Muscle of back (tissue), 11 donors: ENCODE data around the gene PPP1R13B. TPM values are rescaled to one million over a fixed set of nuclear protein-coding genes. Genes with fewer than 3 reads are reported as not detected.

Source experiments
- DNase-seq, 3 donors: peaks; one replicate each; pipeline versions ENCODE4 v3.0.0 to v3.0.0-alpha.2; 2013
- polyA plus RNA-seq, 10 donors: library from polyadenylated mRNA; unstranded; fragments of 120-200 nt; gene quantifications; one replicate each; pipeline ENCODE4 v1.2.1, GENCODE V29; 2013; ENCODE audit not compliant: insufficient read length in 10 of 10

PPP1R13B gene
- polyA plus RNA-seq, 10 donors = 6.1 to 13.7 (median 11.4) TPM

- DNase-seq = no peak
These were observed 114.3 kb downstream of the PPP1R13B start for GRCh38 chr14:103732868-103733620.

GRCh38 chr14:103731916-103732867 lies 115.2 kb downstream of the PPP1R13B start:
- no peak for DNase-seq

- no peak for DNase-seq
These were observed 115.9 kb downstream of the PPP1R13B start for GRCh38 chr14:103731481-103731880.

GRCh38 chr14:103730490-103731035 lies 116.8 kb downstream of the PPP1R13B start:
- no peak for DNase-seq

GRCh38 chr14:103729496-103730448 lies 117.6 kb downstream of the PPP1R13B start:
- no peak for DNase-seq

- no peak for DNase-seq
These were observed 118.7 kb downstream of the PPP1R13B start for GRCh38 chr14:103728721-103729120.

GRCh38 chr14:103728141-103728540 lies 119.2 kb downstream of the PPP1R13B start:
- DNase-seq = no peak

GRCh38 chr14:103727313-103727980 lies 119.9 kb downstream of the PPP1R13B start:
- DNase-seq = no peak

- DNase-seq = no peak
These were observed 120.9 kb downstream of the PPP1R13B start for GRCh38 chr14:103726474-103726873.

- DNase-seq = no peak
These were observed 121.5 kb downstream of the PPP1R13B start for GRCh38 chr14:103725739-103726395.

GRCh38 chr14:103725001-103725682 lies 122.2 kb downstream of the PPP1R13B start:
- no peak for DNase-seq

- peak in 1 of 3 donors; percentile 61 for DNase-seq
These were observed 123.3 kb downstream of the PPP1R13B start for GRCh38 chr14:103724116-103724515.

- DNase-seq = no peak
These were observed 123.7 kb downstream of the PPP1R13B start for GRCh38 chr14:103723748-103724081.

GRCh38 chr14:103721334-103722120 lies 125.8 kb downstream of the PPP1R13B start:
- DNase-seq = no peak

GRCh38 chr14:103719751-103720150 lies 127.6 kb downstream of the PPP1R13B start:
- no peak for DNase-seq

- DNase-seq = peak in 2 of 3 donors; percentile 65 to 69
These were observed 128.8 kb downstream of the PPP1R13B start for GRCh38 chr14:103718572-103718971.

- no peak for DNase-seq
These were observed 130.4 kb downstream of the PPP1R13B start for GRCh38 chr14:103716899-103717411.

GRCh38 chr14:103716091-103716801 lies 131.1 kb downstream of the PPP1R13B start:
- DNase-seq = peak in 1 of 3 donors; percentile 61
